Measurements from ENCODE around the gene ZSCAN22.

GRCh38 chr19:58325311-58326022 lies 1.3 kb upstream of the ZSCAN22 start:
- TF ChIP-seq CTCF (conservative IDR thresholded peaks at IDR 0.05; ENCODE audit: low read depth, low read length): no peak
- no peak for TF ChIP-seq RFX5 (IDR thresholded peaks at IDR 0.05; ENCODE audit: low read depth, low read length)
- no peak for TF ChIP-seq USF2 (IDR thresholded peaks at IDR 0.05; ENCODE audit: low read depth, low read length)
- TF ChIP-seq RAD21 (IDR thresholded peaks at IDR 0.05; ENCODE audit: low read length): no peak
- TF ChIP-seq FOS (IDR thresholded peaks at IDR 0.05; ENCODE audit: low read depth, low read length): 0 out of 2 replicates have a peak, but pooled peaks have one; percentile 10
- TF ChIP-seq CEBPB (IDR thresholded peaks at IDR 0.05; ENCODE audit: low read depth, low read length): no peak
- no peak for TF ChIP-seq ELK1 (IDR thresholded peaks at IDR 0.05; ENCODE audit: borderline replicate concordance, low read depth, low read length)
- TF ChIP-seq POLR2A (IDR thresholded peaks at IDR 0.05; ENCODE audit: low read depth, low read length): no peak
- no peak for TF ChIP-seq CHD1 (IDR thresholded peaks at IDR 0.05; ENCODE audit: low read depth, low read length)
